IMR-90 (cell line): Measurements from ENCODE around the gene CXCR3.

Experiments
- CTCF ChIP-seq: conservative IDR thresholded peaks from 2 replicates; pipeline ENCODE4 v1.5.1; 2012; ENCODE audit warnings: mild to moderate bottlenecking, low read depth, low read length, improper control_type of control experiment
- ELK1 ChIP-seq: fragments of 150-350 bp; IDR thresholded peaks from 2 replicates; pipeline ENCODE4 v1.6.1; 2016; ENCODE audit warnings: low read depth, mild to moderate bottlenecking, low read length, moderate library complexity, borderline replicate concordance
- MXI1 ChIP-seq: IDR thresholded peaks from 2 replicates; pipeline ENCODE4 v1.6.1; 2012; ENCODE audit warnings: low read depth, mild to moderate bottlenecking, low read length, moderate library complexity, borderline replicate concordance
- POLR2A ChIP-seq: IDR thresholded peaks from 2 replicates; pipeline ENCODE4 v1.6.1; 2012; ENCODE audit warnings: mild to moderate bottlenecking, low read depth, low read length
- RAD21 ChIP-seq: IDR thresholded peaks from 2 replicates; pipeline ENCODE4 v1.6.1; 2012; ENCODE audit warnings: low read length, improper control_type of control experiment
- RCOR1 ChIP-seq: IDR thresholded peaks from 2 replicates; pipeline ENCODE4 v1.6.1; 2012; ENCODE audit warnings: mild to moderate bottlenecking, low read length, improper control_type of control experiment; ENCODE audit not compliant: insufficient replicate concordance
- USF2 ChIP-seq: fragments of 150-350 bp; IDR thresholded peaks from 2 replicates; pipeline ENCODE4 v1.6.1; 2017; ENCODE audit warnings: mild to moderate bottlenecking, antibody characterized with exemption, low read length, low read depth

GRCh38 chrX:71603618-71604017, 14.7 kb downstream of the CXCR3 start:
- no peak for TF ChIP-seq POLR2A
- TF ChIP-seq CTCF = no peak
- TF ChIP-seq MXI1 = no peak
- TF ChIP-seq ELK1 = no peak
- TF ChIP-seq RCOR1 = no peak
- no peak for TF ChIP-seq USF2
- TF ChIP-seq RAD21 = no peak
